ENCODE measurements around the gene MARF1. TPM values are rescaled to one million over a fixed set of nuclear protein-coding genes. Genes with fewer than 3 reads are reported as not detected.

Gene MARF1
- total and polyA plus RNA-seq, 9 of the 15 experiments (the other 6 are each of a cell fraction or from before 2014, with no cell fraction given) = 4.7 to 33.2 (median 11.7) TPM

- TF ChIP-seq STAT6 (CRISPR knock-in tag; IDR thresholded peaks at IDR 0.05) (no peak), SRSF9 (IDR thresholded peaks at IDR 0.05; ENCODE audit: borderline replicate concordance, low read depth, low read length) (no peak), YY1 (IDR thresholded peaks at IDR 0.05; ENCODE audit: borderline replicate concordance in 1 of 3, control insufficient read depth in 1 of 3, extremely low read depth in 1 of 3, insufficient read depth in 3 of 3, insufficient read length in 1 of 3, insufficient replicate concordance in 2 of 3, low read depth in 1 of 3, low read length in 2 of 3) (no peak), SMARCA4 (IDR thresholded peaks at IDR 0.05) (peak; percentile 44; the same call in 1 of the 2 replicates), PHF21A (IDR thresholded peaks at IDR 0.05; ENCODE audit: borderline replicate concordance, low read depth) (no peak), RBBP5 (IDR thresholded peaks at IDR 0.05; ENCODE audit: borderline replicate concordance, insufficient read depth, low read length, poor library complexity, severe bottlenecking) (no peak), EZH2 (IDR thresholded peaks at IDR 0.05; ENCODE audit: borderline replicate concordance, low read depth, low read length) (no peak), HES1 (IDR thresholded peaks at IDR 0.05; ENCODE audit: low read depth) (no peak), RFX1 (IDR thresholded peaks at IDR 0.05) (no peak), GTF2B (IDR thresholded peaks at IDR 0.05; ENCODE audit: extremely low read depth, insufficient read length) (no peak), ZNF644 (tag; IDR thresholded peaks at IDR 0.05; ENCODE audit: low read depth) (no peak), CHCHD3 (CRISPR knock-in tag; IDR thresholded peaks at IDR 0.05) (no peak), ZSCAN29 (IDR thresholded peaks at IDR 0.05) (no peak), PRMT5 (CRISPR knock-in tag; IDR thresholded peaks at IDR 0.05) (no peak), ID3 (CRISPR knock-in tag; IDR thresholded peaks at IDR 0.05) (no peak), ID3 (tag; IDR thresholded peaks at IDR 0.05) (no peak; the same call in 1 of the 2 replicates), ZNF766 (CRISPR knock-in tag; conservative IDR thresholded peaks at IDR 0.05) (peak; percentile 46; the same call in 1 of the 2 replicates), ELF1 (tag; IDR thresholded peaks at IDR 0.05) (no peak), BCLAF1 (IDR thresholded peaks at IDR 0.05; ENCODE audit: borderline replicate concordance in 1 of 2, control insufficient read depth in 1 of 2, low read depth in 2 of 2, low read length in 1 of 2) (no peak), ZNF551 (CRISPR knock-in tag; IDR thresholded peaks at IDR 0.05) (no peak)
Observed at GRCh38 chr16:15593235-15593634, 49.7 kb downstream of the MARF1 start (continued).
